Smooth muscle cell (in vitro differentiated cells): ENCODE measurements around the gene RTN1. TPM values are rescaled to one million over a fixed set of nuclear protein-coding genes. Genes with fewer than 3 reads are reported as not detected.

ENCODE experiments used
- DNase-seq: peaks from one replicate; lab custom pipeline; 2025; ENCODE audit not compliant: unreplicated experiment; lab: John Stamatoyannopoulos, UW
- H2AFZ ChIP-seq: fragments of 200-600 bp; sonication (generic); 2 replicates; pipeline ENCODE4 v1.6.0; 2016; ENCODE audit warnings: antibody characterized with exemption, low read depth, mild to moderate bottlenecking
- H3F3A ChIP-seq: fragments of 200-600 bp; sonication (generic); 2 replicates; pipeline ENCODE4 v1.6.0; 2017; ENCODE audit warnings: antibody characterized with exemption, low read depth
- H3K27ac ChIP-seq: fragments of 200-600 bp; sonication (generic); 2 replicates; pipeline ENCODE4 v1.5.1; 2016; ENCODE audit warnings: low read depth, mild to moderate bottlenecking
- H3K27me3 ChIP-seq: fragments of 200-600 bp; sonication (generic); 2 replicates; pipeline ENCODE4 v1.6.1; 2016; ENCODE audit warnings: low read depth, mild to moderate bottlenecking
- H3K36me3 ChIP-seq: fragments of 200-600 bp; sonication (generic); 2 replicates; pipeline ENCODE4 v1.5.1; 2016; ENCODE audit warnings: low read depth
- H3K4me1 ChIP-seq: fragments of 200-600 bp; sonication (generic); 2 replicates; pipeline ENCODE4 v1.5.1; 2016; ENCODE audit warnings: low read depth
- H3K4me2 ChIP-seq: fragments of 200-600 bp; sonication (generic); 2 replicates; pipeline ENCODE4 v1.6.0; 2016; ENCODE audit warnings: mild to moderate bottlenecking
- H3K4me3 ChIP-seq: fragments of 200-600 bp; sonication (generic); 2 replicates; pipeline ENCODE4 v1.5.1; 2016; ENCODE audit warnings: mild to moderate bottlenecking
- H3K79me2 ChIP-seq: fragments of 200-600 bp; sonication (generic); 2 replicates; pipeline ENCODE4 v1.6.0; 2016; ENCODE audit warnings: low read depth, mild to moderate bottlenecking
- H3K9ac ChIP-seq: fragments of 200-600 bp; sonication (generic); 2 replicates; pipeline ENCODE4 v1.6.0; 2016; ENCODE audit warnings: low read depth
- H3K9me3 ChIP-seq: fragments of 200-600 bp; sonication (generic); replicated peaks from 2 replicates; pipeline ENCODE4 v1.5.1; 2016; ENCODE audit warnings: low read depth
- H4K20me1 ChIP-seq: fragments of 200-600 bp; sonication (generic); 2 replicates; pipeline ENCODE4 v1.6.0; 2016; ENCODE audit warnings: low read depth
- WGBS: methylation state at CpG from one replicate; pipeline ENCODE4 v1.1.7; 2016; ENCODE audit warnings: low lambda C conversion rate; 5-methylcytosine and 5-hydroxymethylcytosine counted together
- polyA plus RNA-seq: library from polyadenylated mRNA; unstranded; fragments of >200 nt; fragmentation: Nextera tagmentation; extraction: Ambion mirVana; gene quantifications from 2 replicates; pipeline ENCODE4 v1.2.1, GENCODE V29; 2016
- total RNA-seq: library from RNA; depleted of rRNA; stranded (reverse); fragments of >200 nt; gene quantifications from 2 replicates; pipeline ENCODE4 v1.2.3, GENCODE V29; 2014
- TF ChIP-seq, protein P1 (sequence below): fragments of 200-600 bp; sonication (generic); IDR thresholded peaks from 2 replicates; pipeline ENCODE4 v1.5.1; 2017; ENCODE audit warnings: borderline replicate concordance, mild to moderate bottlenecking, antibody characterized with exemption; ENCODE audit not compliant: insufficient read depth, poor library complexity, severe bottlenecking

RTN1 gene
- total and polyA plus RNA-seq, 2 experiments from 2014 or later, result not detected

- TF ChIP-seq, protein P1, sequence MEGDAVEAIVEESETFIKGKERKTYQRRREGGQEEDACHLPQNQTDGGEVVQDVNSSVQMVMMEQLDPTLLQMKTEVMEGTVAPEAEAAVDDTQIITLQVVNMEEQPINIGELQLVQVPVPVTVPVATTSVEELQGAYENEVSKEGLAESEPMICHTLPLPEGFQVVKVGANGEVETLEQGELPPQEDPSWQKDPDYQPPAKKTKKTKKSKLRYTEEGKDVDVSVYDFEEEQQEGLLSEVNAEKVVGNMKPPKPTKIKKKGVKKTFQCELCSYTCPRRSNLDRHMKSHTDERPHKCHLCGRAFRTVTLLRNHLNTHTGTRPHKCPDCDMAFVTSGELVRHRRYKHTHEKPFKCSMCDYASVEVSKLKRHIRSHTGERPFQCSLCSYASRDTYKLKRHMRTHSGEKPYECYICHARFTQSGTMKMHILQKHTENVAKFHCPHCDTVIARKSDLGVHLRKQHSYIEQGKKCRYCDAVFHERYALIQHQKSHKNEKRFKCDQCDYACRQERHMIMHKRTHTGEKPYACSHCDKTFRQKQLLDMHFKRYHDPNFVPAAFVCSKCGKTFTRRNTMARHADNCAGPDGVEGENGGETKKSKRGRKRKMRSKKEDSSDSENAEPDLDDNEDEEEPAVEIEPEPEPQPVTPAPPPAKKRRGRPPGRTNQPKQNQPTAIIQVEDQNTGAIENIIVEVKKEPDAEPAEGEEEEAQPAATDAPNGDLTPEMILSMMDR, result no peak
- Histone ChIP-seq H3K79me2 (no peaks in the 10 kb centered on the region), H3K36me3 (no peaks in the 10 kb centered on the region), H3K9me3 (no peaks in the 10 kb centered on the region), H3F3A (no peaks in the 10 kb centered on the region), H3K9ac (no peak overlapping the region), H2AFZ (no peak overlapping the region), H3K27ac (no peak overlapping the region), H3K4me3 (no peak overlapping the region), H3K4me1 (no peaks in the 10 kb centered on the region), H3K27me3 (peaks cover 6% of the 10 kb centered on the region), H4K20me1 (no peaks in the 10 kb centered on the region), H3K4me2 (no peak overlapping the region)
- WGBS, result 66% methylated on average over 2 of the region's 2 CpGs
- DNase-seq, result no peak
Measured at GRCh38 chr14:59787045-59787674, 83.4 kb downstream of the RTN1 start.

DNA sequence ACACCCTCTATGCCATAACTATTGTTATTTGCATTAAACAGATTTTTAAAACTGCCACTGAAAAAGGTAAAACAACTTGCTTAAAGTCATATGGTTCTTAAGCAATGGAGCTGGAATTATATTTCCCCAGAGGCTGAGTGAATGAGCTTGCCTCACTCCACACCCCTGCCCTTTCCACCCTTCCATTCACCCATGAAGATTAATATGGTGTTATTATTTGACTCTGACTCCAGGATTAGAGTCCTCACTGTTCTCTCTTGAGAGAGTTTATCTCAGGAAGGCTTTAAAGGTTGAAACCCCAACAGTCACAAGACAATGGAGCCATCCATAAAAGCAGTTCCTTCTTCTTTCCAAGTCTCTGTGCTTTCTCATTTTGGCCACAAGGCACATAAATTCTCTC is 84.9 kb downstream of the RTN1 start:
- TF ChIP-seq, protein P1, result no peak
- Histone ChIP-seq H3K4me3 (no peak overlapping the region), H2AFZ (no peak overlapping the region), H3K27ac (no peak overlapping the region), H3K27me3 (peaks cover 1% of the 10 kb centered on the region), H3K9ac (no peak overlapping the region), H3K36me3 (no peaks in the 10 kb centered on the region), H3K4me1 (no peaks in the 10 kb centered on the region), H3K4me2 (no peak overlapping the region), H3K79me2 (no peaks in the 10 kb centered on the region), H4K20me1 (no peaks in the 10 kb centered on the region), H3K9me3 (no peaks in the 10 kb centered on the region), H3F3A (no peaks in the 10 kb centered on the region)
- DNase-seq, result no peak

DNA sequence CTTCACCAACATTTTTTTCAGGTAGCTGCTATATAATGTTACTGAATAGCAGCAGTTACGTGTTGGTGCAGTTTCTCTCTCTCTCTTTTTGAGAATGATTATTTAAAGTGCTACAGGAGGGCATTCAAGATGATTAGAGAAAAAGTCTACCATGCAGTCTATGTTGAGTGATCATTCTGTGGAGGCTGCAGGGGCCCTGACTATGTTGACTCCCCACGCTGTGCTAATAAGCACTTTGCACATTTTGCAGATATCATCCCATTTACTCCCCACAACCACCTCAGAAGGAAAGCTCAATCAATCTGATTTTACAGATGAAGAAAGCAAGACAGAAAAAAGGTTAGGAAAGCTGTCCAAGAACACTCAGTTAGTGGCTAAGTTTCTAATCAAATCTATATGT is 87.8 kb downstream of the RTN1 start:
- Histone ChIP-seq H2AFZ (no peak overlapping the region), H3K79me2 (no peaks in the 10 kb centered on the region), H4K20me1 (no peaks in the 10 kb centered on the region), H3K36me3 (no peaks in the 10 kb centered on the region), H3K4me2 (no peak overlapping the region), H3K27me3 (no peaks in the 10 kb centered on the region), H3K27ac (no peak overlapping the region), H3K9ac (no peak overlapping the region), H3F3A (no peaks in the 10 kb centered on the region), H3K4me1 (no peaks in the 10 kb centered on the region), H3K4me3 (no peak overlapping the region), H3K9me3 (no peaks in the 10 kb centered on the region)
- TF ChIP-seq, protein P1, result no peak
- no peak for DNase-seq
- 85% methylated on average over 2 of the region's 2 CpGs for WGBS

DNA sequence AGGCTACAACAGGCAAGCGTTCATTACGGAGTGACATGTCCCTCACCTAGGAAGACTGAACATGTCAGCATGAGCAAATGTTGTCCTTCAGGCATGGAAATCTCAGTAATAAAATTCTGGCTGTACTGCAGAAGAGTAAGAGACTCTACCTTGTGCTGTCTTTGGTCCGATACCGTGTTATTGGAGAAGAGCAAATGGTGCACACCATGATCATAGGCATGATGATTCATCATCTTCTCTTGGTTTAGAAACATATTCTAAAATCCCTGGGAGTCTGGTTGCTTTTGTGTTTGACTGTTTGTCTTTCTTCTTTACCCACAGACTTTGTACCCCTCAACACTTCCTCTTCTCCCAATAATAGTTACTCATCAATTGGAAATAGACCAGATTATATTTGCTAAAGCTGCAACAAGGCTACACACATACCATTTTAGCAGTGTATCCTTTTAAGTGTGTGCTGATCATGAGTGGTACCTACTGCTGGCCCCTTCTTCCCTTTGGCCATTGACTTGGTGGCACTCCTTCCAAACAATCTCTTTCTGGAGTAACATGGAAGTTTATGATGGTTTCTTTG is 93.5 kb downstream of the RTN1 start:
- 85% methylated on average over 4 of the region's 4 CpGs for WGBS
- TF ChIP-seq, protein P1, result no peak
- H2AFZ ChIP-seq, result no peak overlapping the region
- no peak overlapping the region for H3K4me2 ChIP-seq
- no peaks in the 10 kb centered on the region for H4K20me1 ChIP-seq
- no peak for DNase-seq
- no peak overlapping the region for H3K9ac ChIP-seq
- H3K4me3 ChIP-seq, result no peak overlapping the region
- no peaks in the 10 kb centered on the region for H3F3A ChIP-seq
- no peaks in the 10 kb centered on the region for H3K79me2 ChIP-seq
- no peak overlapping the region for H3K27ac ChIP-seq
- H3K36me3 ChIP-seq, result no peaks in the 10 kb centered on the region
- no peaks in the 10 kb centered on the region for H3K9me3 ChIP-seq
- H3K27me3 ChIP-seq, result no peaks in the 10 kb centered on the region
- H3K4me1 ChIP-seq, result peaks cover 8% of the 10 kb centered on the region
